Gastrocnemius medialis (tissue), 4 donors: ENCODE data around the gene ALDH8A1. TPM values are rescaled to one million over a fixed set of nuclear protein-coding genes. Genes with fewer than 3 reads are reported as not detected.

ENCODE experiments used
- ATAC-seq, 2 donors: fragments of 150-250 bp; one replicate each; pipeline ENCODE4 v1.9.1; 2016
- DNase-seq, 2 donors: peaks; one replicate each; pipeline ENCODE4 v3.0.0-alpha.2; 2019
- H3K27ac ChIP-seq, 4 donors: fragments of 200-600 bp; sonication (generic); 1 replicate in 1 of 4; 2 replicates in 3 of 4; pipeline ENCODE4 v1.5.1; 2016 to 2018; ENCODE audit warnings: mild to moderate bottlenecking in 2 of 4, moderate library complexity in 1 of 4
- H3K27me3 ChIP-seq, 3 donors: fragments of 200-600 bp; sonication (generic) in 2 of 3; 1 replicate in 1 of 3; 2 replicates in 2 of 3; pipeline versions ENCODE4 v1.5.1 to v1.6.0; 2016 to 2019; ENCODE audit warnings: mild to moderate bottlenecking in 1 of 3, moderate library complexity in 1 of 3
- H3K36me3 ChIP-seq, 2 donors: fragments of 200-600 bp; sonication (generic) in 1 of 2; one replicate each; pipeline ENCODE4 v1.5.1; 2017 to 2018
- H3K4me1 ChIP-seq, 2 donors: fragments of 200-600 bp; sonication (generic) in 1 of 2; one replicate each; pipeline ENCODE4 v1.5.1; 2016 to 2017; ENCODE audit warnings: mild to moderate bottlenecking in 2 of 2
- H3K4me3 ChIP-seq, 4 donors: fragments of 200-600 bp; sonication (generic) in 3 of 4; 1 replicate in 1 of 4; 2 replicates in 3 of 4; pipeline ENCODE4 v1.5.1; 2016 to 2019; ENCODE audit warnings: mild to moderate bottlenecking in 2 of 4
- H3K9me3 ChIP-seq, 3 donors: fragments of 200-600 bp; sonication (generic) in 2 of 3; 1 replicate in 1 of 3; 2 replicates in 2 of 3; pipeline ENCODE4 v1.5.1; 2016 to 2019
- CTCF ChIP-seq, 5 experiments: fragments of 450-650 bp in 3 of 5; fragments of 200-600 bp in 2 of 5; sonication (generic) in 2 of 5; IDR thresholded peaks in 4 of 5; conservative IDR thresholded peaks in 1 of 5; 1 replicate in 4 of 5; 2 replicates in 1 of 5; pipeline ENCODE4 v1.5.1; 2016 to 2019; ENCODE audit warnings: antibody characterized with exemption in 5 of 5, mild to moderate bottlenecking in 3 of 5, moderate library complexity in 3 of 5
- POLR2A ChIP-seq, 2 donors: fragments of 450-650 bp; IDR thresholded peaks; one replicate each; pipeline ENCODE4 v1.6.1; 2017; ENCODE audit warnings: antibody characterized with exemption in 2 of 2, mild to moderate bottlenecking in 2 of 2, moderate library complexity in 2 of 2
- in situ Hi-C, 4 donors: fragments of 200-750 bp; cut with MboI; loops; one replicate each; pipeline versions ENCODE4 v1.15.0 to v1.8.0; 2017; ENCODE audit warnings: low sequenced_read_pairs in 4 of 4
- intact Hi-C: fragments of 100-400 bp; cut with DNase I; formaldehyde crosslinking; loops from one replicate; pipeline ENCODE4 v1.15.1; 2023; ENCODE audit warnings: low total_unique reads
- total RNA-seq, 4 donors: library from RNA; depleted of rRNA; stranded (reverse); fragments of >200 nt; gene quantifications; one replicate each; pipeline versions ENCODE4 v1.1.0 to v1.2.3, GENCODE V29; 2016

ALDH8A1 gene
- 1 to 10 TPM in 1 of 4 donors, under 1 TPM in 2, not detected in 1; 0.55 to 2.1 (median 0.58) TPM for total RNA-seq

DNA sequence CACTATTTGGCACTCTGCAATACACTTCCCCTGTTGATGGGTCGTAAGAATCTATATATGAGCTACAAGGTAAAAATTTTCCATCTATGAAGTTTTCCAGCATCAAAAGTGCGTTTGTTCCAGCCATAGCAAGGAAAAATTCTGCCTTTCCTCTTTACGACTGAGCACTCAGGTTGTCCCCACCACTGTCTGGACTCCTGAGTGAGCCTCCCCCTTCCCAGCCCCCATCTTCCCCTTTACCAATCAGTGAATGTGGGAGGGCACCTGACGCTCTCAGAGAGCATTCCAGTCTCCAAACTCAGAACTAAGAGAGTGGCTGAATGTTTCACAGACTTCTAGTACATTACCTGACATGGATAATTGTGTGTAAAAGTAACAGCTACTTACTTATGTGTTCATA lies at the start of gene ALDH8A1:
Gene ALDH8A1, minus strand, starts transcription at position 175 of the 400 bp plus-strand sequence. Its CDS starts 48 bp downstream, at position 127.
- intact Hi-C loops: no loop called here
- Histone ChIP-seq H3K27me3 (no peaks in the 10 kb centered on the region), H3K36me3 (no peaks in the 10 kb centered on the region), H3K4me1 (no peaks in the 10 kb centered on the region), H3K9me3 (peaks cover 0 to 4% (median 0%) of the 10 kb centered on the region in 3 donors), H3K27ac (no peak within 1 kb of the TSS), H3K4me3 (no peak within 1 kb of the TSS)
- no peak for ATAC-seq
- no peak for DNase-seq
- in situ Hi-C loops: loop anchor here in 1 of 4 donors (10.0 kb wide), 1 partner anchor 795 kb away; no protein-coding TSS in a partner anchor
- TF ChIP-seq CTCF (IDR thresholded peaks at IDR 0.05 in 4 of 5, conservative IDR thresholded peaks at IDR 0.05 in 1 of 5) (no peak), POLR2A (IDR thresholded peaks at IDR 0.05) (no peak)

DNA sequence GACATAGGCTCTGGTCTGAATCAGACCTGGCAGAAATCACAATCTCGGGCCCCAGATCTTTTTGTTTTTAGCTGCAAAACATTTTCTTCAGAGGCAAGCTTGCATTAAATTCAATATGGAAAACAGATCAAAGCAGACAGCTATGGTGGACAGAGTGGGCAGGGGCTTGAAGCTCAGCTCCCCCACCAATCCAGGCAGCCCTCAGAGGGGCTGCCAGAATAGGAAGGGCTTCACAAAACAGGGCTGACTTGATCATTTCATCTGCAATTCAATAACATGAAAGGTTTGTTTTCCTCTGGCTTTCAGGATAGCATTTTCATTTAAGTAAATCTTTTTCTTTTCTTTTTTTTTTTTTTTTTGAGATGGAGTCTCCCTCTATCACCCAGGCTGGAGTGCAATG lies 49.2 kb upstream of the ALDH8A1 start:
- in situ Hi-C loops: no loop called here
- TF ChIP-seq CTCF (IDR thresholded peaks at IDR 0.05 in 4 of 5, conservative IDR thresholded peaks at IDR 0.05 in 1 of 5): no peak
- TF ChIP-seq POLR2A (IDR thresholded peaks at IDR 0.05): no peak
- no peak for DNase-seq
- no peaks in the 10 kb centered on the region for H3K27me3 ChIP-seq
- H3K9me3 ChIP-seq: no peaks in the 10 kb centered on the region
- H3K4me1 ChIP-seq: no peaks in the 10 kb centered on the region
- no peak for ATAC-seq
- H3K27ac ChIP-seq: no peak overlapping the region
- peaks cover 0 to 24% of the 10 kb centered on the region in 2 donors for H3K36me3 ChIP-seq
- no peak overlapping the region for H3K4me3 ChIP-seq
- intact Hi-C loops: no loop called here

- DNase-seq (no peak), ATAC-seq (no peak)
- Histone ChIP-seq H3K27me3 (no peaks in the 10 kb centered on the region), H3K27ac (no peak overlapping the region), H3K9me3 (no peaks in the 10 kb centered on the region), H3K36me3 (peaks cover 0 to 35% of the 10 kb centered on the region in 2 donors), H3K4me1 (no peaks in the 10 kb centered on the region), H3K4me3 (no peak overlapping the region)
- in situ Hi-C loops (no loop called here), intact Hi-C loops (no loop called here)
- TF ChIP-seq CTCF (IDR thresholded peaks at IDR 0.05 in 4 of 5, conservative IDR thresholded peaks at IDR 0.05 in 1 of 5) (no peak), POLR2A (IDR thresholded peaks at IDR 0.05) (no peak)
Observed at GRCh38 chr6:134997133-134997995, 47.5 kb upstream of the ALDH8A1 start.

DNA sequence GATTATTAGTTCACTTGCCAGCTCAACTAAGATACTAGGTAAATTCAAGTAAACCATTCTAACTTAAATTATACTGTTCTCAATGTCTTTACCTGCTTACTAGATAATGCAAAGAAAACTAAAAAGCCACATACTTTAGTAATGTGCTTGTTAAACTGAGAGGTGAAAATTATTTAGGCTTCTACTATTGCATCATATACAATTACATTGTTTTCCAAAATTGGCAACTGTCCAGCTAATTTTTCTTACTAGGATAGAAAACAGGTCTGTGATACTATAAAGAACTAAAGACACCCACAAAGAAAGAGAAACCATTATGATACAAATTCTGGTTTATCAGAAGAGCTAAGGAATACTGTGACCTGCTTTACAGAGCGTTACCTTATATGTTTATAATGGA lies 45.6 kb upstream of the ALDH8A1 start:
- Histone ChIP-seq H3K4me3 (no peak overlapping the region), H3K4me1 (no peaks in the 10 kb centered on the region), H3K27me3 (no peaks in the 10 kb centered on the region), H3K27ac (no peak overlapping the region), H3K36me3 (peaks cover 0 to 47% of the 10 kb centered on the region in 2 donors), H3K9me3 (no peaks in the 10 kb centered on the region)
- TF ChIP-seq POLR2A (IDR thresholded peaks at IDR 0.05) (no peak), CTCF (IDR thresholded peaks at IDR 0.05 in 4 of 5, conservative IDR thresholded peaks at IDR 0.05 in 1 of 5) (no peak)
- intact Hi-C loops (no loop called here), in situ Hi-C loops (no loop called here)
- no peak for ATAC-seq
- DNase-seq: no peak
